Testis (tissue), 3 donors: Measurements from ENCODE around the gene GHRHR. TPM values are rescaled to one million over a fixed set of nuclear protein-coding genes. Genes with fewer than 3 reads are reported as not detected.

Experiments
- DNase-seq: peaks from one replicate; pipeline ENCODE4 v3.0.0-alpha.2; 2019
- H3K27ac ChIP-seq, 2 donors: fragments of 200-600 bp; sonication (generic); one replicate each; pipeline ENCODE4 v1.5.1; 2019
- H3K27me3 ChIP-seq: fragments of 200-600 bp; sonication (generic); one replicate; pipeline ENCODE4 v1.5.1; 2019
- H3K36me3 ChIP-seq: fragments of 200-600 bp; sonication (generic); one replicate; pipeline ENCODE4 v1.5.1; 2017; ENCODE audit warnings: low read depth; ENCODE audit errors: missing control alignments
- H3K4me1 ChIP-seq: fragments of 200-600 bp; sonication (generic); one replicate; pipeline ENCODE4 v1.5.1; 2019
- H3K4me3 ChIP-seq, 2 donors: fragments of 200-600 bp; sonication (generic); one replicate each; pipeline ENCODE4 v1.5.1; 2017 to 2019
- H3K9me3 ChIP-seq: fragments of 200-600 bp; sonication (generic); one replicate; pipeline ENCODE4 v1.5.1; 2017
- CTCF ChIP-seq, 3 experiments: fragments of 450-650 bp in 2 of 3; fragments of 200-600 bp in 1 of 3; sonication (generic) in 1 of 3; IDR thresholded peaks; one replicate each; pipeline ENCODE4 v1.5.1; 2016 to 2019; ENCODE audit warnings: antibody characterized with exemption in 3 of 3, mild to moderate bottlenecking in 2 of 3, moderate library complexity in 1 of 3
- POLR2A ChIP-seq: fragments of 450-650 bp; IDR thresholded peaks from one replicate; pipeline ENCODE4 v1.6.1; 2017; ENCODE audit warnings: antibody characterized with exemption, mild to moderate bottlenecking, moderate library complexity
- WGBS, 2 donors: methylation state at CpG; one replicate each; pipeline ENCODE4 v1.1.5; 2018; 5-methylcytosine and 5-hydroxymethylcytosine counted together
- intact Hi-C: fragments of 100-400 bp; cut with DNase I; formaldehyde crosslinking; loops from one replicate; pipeline ENCODE4 v1.15.1; 2023; ENCODE audit warnings: low total_unique reads
- polyA plus RNA-seq: library from polyadenylated mRNA; stranded (reverse); fragments of 350-450 nt; fragmentation: Illumina TruSeq; extraction: RNeasy Lipid Tissue Mini Kit (QIAGEN cat#74804); gene quantifications from one replicate; pipeline ENCODE4 v1.2.3, GENCODE V29; 2014; ENCODE audit warnings: low read depth, low replicate concordance; ENCODE audit not compliant: insufficient read depth
- total RNA-seq, 2 donors: library from RNA; depleted of rRNA; stranded (reverse); fragments of >200 nt; gene quantifications; one replicate each; pipeline ENCODE4 v1.2.3, GENCODE V29; 2016

Gene GHRHR
- total and polyA plus RNA-seq, 3 donors from 2014 or later = 1.4 to 3.6 (median 2.1) TPM

- H3K36me3 ChIP-seq = no peaks in the 10 kb centered on the region
- no peak overlapping the region for H3K4me3 ChIP-seq
- peaks cover 5% of the 10 kb centered on the region for H3K4me1 ChIP-seq
- H3K9me3 ChIP-seq = no peaks in the 10 kb centered on the region
- intact Hi-C loops = no loop called here
- no peaks in the 10 kb centered on the region for H3K27me3 ChIP-seq
- WGBS, 2 donors = 94% methylated on average over 8 of the region's 8 CpGs
- TF ChIP-seq POLR2A (no peak), CTCF (IDR thresholded peaks at IDR 0.05) (no peak)
- no peak for DNase-seq
- no peak overlapping the region for H3K27ac ChIP-seq
Measured at GRCh38 chr7:30986331-30986730, 22.6 kb downstream of the GHRHR start.

GRCh38 chr7:30986738-30987137, 23.0 kb downstream of the GHRHR start:
- H3K4me1 ChIP-seq = peaks cover 5% of the 10 kb centered on the region
- 68 to 73% methylated on average over 16 of the region's 16 CpGs for WGBS, 2 donors
- intact Hi-C loops = no loop called here

GRCh38 chr7:30987178-30987577, 23.4 kb downstream of the GHRHR start:
- TF ChIP-seq POLR2A (no peak), CTCF (IDR thresholded peaks at IDR 0.05) (no peak)
- Histone ChIP-seq H3K36me3 (no peaks in the 10 kb centered on the region), H3K4me3 (no peak overlapping the region), H3K4me1 (peaks cover 5% of the 10 kb centered on the region), H3K27me3 (no peaks in the 10 kb centered on the region), H3K27ac (no peak overlapping the region), H3K9me3 (no peaks in the 10 kb centered on the region)
- 81 to 82% methylated on average over 7 of the region's 7 CpGs for whole genome bisulfite sequencing, 2 donors
- intact Hi-C loops = no loop called here
- DNase-seq = no peak

More at GRCh38 chr7:30986738-30987137, 23.0 kb downstream of the GHRHR start:
- Histone ChIP-seq H3K4me3 (no peak overlapping the region), H3K36me3 (no peaks in the 10 kb centered on the region), H3K27ac (no peak overlapping the region), H3K27me3 (no peaks in the 10 kb centered on the region), H3K9me3 (no peaks in the 10 kb centered on the region)
- no peak for TF ChIP-seq POLR2A
- no peak for TF ChIP-seq CTCF (IDR thresholded peaks at IDR 0.05)
- no peak for DNase-seq

GRCh38 chr7:30987936-30988335, 24.2 kb downstream of the GHRHR start:
- WGBS, 2 donors = 82 to 96% methylated on average over 5 of the region's 5 CpGs
- intact Hi-C loops = no loop called here
- no peak overlapping the region for H3K4me3 ChIP-seq
- TF ChIP-seq CTCF (IDR thresholded peaks at IDR 0.05) (no peak), POLR2A (no peak)
- H3K4me1 ChIP-seq = peaks cover 5% of the 10 kb centered on the region
- no peak for DNase-seq
- no peaks in the 10 kb centered on the region for H3K27me3 ChIP-seq
- H3K36me3 ChIP-seq = no peaks in the 10 kb centered on the region
- no peaks in the 10 kb centered on the region for H3K9me3 ChIP-seq
- H3K27ac ChIP-seq = no peak overlapping the region

- intact Hi-C loops = no loop called here
- no peak overlapping the region for H3K4me3 ChIP-seq
- H3K27ac ChIP-seq = no peak overlapping the region
- 49 to 58% methylated on average over 6 to 19 of the region's 19 CpGs for WGBS, 2 donors
- H3K4me1 ChIP-seq = peaks cover 5% of the 10 kb centered on the region
- H3K9me3 ChIP-seq = no peaks in the 10 kb centered on the region
- no peak for DNase-seq
- H3K36me3 ChIP-seq = no peaks in the 10 kb centered on the region
- H3K27me3 ChIP-seq = no peaks in the 10 kb centered on the region
- no peak for TF ChIP-seq POLR2A
- no peak for TF ChIP-seq CTCF (IDR thresholded peaks at IDR 0.05)
Measured at GRCh38 chr7:30988351-30989005, 24.7 kb downstream of the GHRHR start.
